HG03159 (cell line): ENCODE data around the gene LRRC45.

ENCODE experiments used
- ATAC-seq: cut with Tn5 transposase; IDR thresholded peaks from one replicate; pipeline ENCODE4 v1.9.1; 2021; ENCODE audit warnings: mild to moderate bottlenecking, moderate library complexity; ENCODE audit not compliant: unreplicated experiment

LRRC45 gene

DNA sequence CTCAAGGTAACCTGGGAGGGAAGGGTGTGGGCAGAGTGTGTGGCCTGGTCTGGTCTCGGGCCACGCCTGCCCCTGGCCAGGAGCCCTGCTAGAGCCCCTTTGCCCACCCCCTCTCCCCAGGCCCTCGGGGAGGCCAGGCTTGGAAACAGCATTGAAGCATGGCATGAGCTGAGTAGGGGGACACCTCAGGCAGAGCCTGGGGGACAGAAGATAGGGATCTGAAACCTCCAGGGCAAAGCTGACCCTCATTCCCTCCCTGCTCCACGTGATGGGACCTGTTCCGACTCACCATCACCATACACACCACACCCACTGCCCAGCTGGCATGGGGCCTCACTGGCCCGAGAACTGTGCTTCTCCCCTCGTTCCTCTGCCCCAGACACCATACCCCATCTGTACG lies 26.0 kb downstream of the LRRC45 start:
- no peak for ATAC-seq

DNA sequence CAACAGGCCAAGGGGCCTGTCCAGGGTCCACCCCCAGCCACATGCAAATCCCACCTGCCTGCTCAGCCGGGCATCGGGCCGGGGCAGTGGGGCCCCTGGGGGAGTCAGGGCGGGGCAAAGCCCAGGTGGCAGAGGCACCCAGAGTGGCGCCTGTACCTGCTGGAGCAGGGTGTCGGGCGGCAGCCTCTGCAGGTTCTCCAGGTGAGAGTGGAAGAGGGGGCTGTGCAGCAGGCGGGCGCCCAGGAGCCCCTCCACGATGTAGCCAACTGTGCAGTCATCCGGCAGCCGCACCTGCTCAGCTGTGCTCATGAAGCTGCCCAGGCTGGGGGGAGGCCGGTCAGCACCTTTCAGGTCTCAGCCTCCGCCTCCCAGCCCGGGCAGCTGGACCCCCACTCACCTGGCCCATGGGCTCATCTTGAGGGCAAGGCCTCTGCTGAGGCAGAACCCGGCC lies 26.4 kb downstream of the LRRC45 start:
- no peak for ATAC-seq

DNA sequence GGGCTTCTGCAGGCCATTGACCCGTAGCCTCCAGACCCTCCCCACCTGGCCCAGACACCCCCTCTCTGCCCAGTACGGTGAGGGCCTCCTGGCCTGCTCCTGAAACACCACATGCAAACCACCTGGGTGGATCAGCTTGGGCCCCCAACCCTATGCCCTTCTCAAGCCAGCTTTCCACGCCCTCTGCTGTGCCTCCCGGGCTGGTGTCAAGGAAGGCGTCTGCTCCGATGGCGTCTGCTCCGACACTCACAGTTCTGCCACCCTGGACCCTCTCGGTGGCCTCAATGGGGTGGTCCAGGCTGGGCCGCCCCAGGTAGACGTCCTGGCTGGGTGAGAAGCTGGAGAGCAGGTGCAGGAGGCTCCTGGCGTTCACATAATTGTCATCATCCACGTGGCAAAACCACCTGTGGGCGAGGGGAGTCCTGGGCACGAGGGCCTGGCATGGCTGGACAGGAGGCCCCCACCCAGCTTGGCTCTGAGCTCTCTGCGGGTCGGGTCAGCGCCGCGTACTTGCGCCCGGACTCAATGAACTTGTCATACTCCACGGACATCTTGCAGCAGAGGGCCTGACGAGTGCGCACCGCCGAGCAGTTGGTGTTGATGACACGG lies 27.2 kb downstream of the LRRC45 start:
- no peak for ATAC-seq

DNA sequence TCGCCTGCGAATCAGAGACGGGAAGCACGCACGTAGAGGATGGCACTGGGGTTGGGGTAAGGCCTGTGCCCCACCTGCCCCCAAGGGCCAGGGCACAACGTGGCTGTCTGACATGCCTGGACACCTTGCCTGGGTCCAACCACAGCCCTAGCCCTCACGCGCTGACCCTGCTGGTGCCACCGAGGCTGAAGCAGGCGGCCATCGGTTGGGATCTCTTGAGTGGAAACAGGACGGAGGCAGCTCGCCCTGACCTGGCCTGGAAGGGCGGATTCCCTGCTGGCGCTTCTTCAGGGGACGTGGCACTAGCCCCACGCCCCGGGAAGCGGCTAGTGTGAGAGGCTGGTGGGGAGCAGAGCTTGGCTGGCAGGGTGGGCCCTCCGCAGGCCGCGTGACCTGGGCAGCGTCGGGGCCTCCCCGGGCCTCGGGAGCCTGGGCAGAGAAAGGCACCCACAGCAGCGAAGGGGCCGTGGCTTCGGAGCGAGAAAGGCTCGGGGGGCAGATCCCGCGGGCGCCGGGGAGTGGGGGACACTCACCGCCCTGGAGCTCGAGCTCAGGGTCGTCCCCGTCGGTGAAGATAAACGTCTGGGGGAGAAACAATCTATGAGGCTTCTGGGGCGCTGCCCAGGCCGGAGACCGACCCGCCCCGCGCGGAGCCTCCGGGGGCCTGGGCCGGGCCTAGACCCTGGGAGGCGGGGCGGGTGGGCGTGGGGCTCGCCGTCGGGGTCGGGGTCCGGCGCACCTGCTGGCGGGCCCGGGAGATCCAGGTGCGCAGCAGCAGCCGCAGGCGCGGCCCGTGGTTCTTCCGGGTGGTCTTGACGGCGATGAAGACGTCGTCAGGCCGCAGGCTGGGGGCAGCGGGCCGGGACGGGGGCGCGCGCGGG lies 27.9 kb downstream of the LRRC45 start:
- no peak for ATAC-seq

DNA sequence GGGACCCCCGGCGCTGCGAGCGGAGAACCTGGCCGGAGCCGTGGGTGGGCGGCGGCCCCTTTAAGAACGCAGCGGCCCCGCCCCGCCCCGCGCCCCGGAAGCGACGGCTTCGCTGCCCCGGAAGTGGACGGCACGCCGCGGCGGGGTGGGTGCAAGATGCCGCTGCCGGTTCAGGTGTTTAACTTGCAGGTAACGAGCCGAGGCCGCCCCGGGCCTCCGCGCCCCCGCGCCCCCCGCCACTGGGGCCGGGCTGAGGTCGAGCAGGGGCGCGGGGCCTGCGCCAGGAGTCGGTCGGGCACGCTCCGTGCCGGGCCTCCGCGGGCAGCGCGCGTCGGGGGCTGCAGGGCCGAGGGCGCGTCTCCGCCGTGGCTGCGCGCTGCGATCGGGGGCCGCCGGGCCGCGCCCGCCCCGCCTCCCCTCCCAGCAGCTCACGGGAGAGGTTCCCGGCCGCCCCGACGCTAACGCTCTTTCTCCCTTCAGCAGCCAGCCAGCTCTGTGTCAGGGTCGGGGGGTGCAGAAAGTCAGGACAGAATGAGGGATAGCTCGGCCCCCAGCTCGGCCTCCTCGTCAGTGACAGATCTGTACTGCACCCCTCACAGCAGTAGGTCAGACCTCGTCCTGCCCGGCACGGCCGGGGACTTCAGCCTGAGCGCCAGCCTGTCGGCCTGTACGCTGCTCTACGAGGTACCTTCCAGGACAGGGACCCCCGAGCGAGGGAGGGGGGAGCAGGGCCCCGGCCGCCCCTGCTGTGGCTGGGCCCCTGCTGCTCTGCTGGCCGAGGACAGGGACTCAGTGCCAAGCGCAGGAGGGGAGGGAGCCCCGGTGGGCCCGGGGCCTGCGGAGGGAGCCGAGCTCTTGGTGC lies 28.9 kb downstream of the LRRC45 start, which contains the start of the genes GPS1 and RFNG:
GPS1 (plus strand) TSS at position 123 of the 862 bp plus-strand sequence; CDS start at position 157, 34 bp downstream.
RFNG (minus strand) TSS at position 36 of the 862 bp plus-strand sequence. CDS start 45 bp downstream, outside the sequence.
- ATAC-seq = peak; percentile 60

DNA sequence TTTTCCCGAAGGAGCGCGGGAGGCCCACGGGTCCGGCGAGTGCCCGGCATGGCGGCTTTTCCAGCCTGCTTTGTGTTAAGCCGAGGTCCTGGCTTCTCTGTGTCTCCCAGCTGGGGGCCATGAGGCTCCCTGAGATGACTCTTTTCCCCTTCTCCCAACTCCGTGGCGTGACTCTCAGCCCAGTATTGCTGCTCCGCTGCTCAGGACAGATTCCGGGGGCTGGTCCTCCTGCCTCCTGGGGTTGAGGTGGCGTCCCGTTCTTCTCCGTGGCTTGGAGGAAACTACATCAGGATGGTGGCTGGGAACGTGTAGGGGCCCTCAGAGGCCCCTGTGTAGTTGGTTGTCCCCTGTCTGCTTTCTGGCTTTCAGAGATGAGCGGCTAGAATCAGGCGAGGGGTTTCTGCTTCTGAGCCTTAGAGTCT lies 29.5 kb downstream of the LRRC45 start:
- no peak for ATAC-seq

DNA sequence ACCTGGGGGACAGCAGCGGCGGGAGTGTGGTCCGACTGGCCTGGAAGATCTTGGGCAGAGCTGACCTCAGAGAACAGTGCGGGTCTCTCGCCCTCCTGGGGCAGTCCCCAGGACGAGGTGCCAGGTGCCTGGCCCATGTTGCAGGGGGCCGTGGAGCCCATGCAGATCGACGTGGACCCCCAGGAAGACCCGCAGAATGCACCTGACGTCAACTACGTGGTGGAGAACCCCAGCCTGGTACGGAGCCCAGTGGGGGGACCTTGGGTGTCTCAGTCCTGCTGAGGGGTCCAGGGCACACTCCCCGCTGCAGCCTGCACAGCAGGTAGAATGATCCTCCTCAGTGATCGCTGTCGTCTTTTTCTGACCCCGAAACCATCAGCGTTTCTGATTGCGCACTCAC lies 30.0 kb downstream of the LRRC45 start:
- no peak for ATAC-seq

DNA sequence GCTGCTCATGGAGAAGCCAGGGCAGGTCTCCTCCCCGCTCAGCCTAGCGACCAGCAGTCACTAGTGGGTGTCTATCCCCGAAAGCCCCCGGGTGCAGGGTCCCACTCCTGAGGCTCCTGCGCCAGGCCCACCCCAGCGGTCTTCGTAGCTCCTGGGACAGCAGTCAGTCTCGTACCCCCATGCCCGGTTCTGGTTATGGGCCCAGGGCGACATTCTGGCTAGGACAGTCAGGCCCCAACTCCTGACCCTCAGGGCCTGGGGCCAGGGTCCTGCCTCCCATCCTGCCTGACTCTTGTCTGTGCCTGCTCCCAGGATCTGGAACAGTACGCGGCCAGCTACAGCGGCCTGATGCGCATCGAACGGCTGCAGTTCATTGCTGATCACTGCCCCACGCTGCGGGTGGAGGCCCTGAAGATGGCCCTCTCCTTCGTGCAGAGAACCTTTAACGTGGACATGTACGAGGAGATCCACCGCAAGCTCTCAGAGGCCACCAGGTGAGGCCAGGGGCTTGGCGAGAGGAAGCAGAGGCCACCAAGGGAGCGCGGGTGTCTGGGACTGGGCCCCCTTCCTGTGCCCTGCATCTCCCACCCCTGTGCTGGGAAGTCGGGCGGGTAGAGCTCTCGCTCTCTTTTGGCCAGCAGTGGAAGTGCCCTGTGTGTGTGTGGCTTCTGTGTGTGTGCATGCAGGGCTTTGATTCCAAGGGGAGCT lies 30.6 kb downstream of the LRRC45 start:
- ATAC-seq = no peak

DNA sequence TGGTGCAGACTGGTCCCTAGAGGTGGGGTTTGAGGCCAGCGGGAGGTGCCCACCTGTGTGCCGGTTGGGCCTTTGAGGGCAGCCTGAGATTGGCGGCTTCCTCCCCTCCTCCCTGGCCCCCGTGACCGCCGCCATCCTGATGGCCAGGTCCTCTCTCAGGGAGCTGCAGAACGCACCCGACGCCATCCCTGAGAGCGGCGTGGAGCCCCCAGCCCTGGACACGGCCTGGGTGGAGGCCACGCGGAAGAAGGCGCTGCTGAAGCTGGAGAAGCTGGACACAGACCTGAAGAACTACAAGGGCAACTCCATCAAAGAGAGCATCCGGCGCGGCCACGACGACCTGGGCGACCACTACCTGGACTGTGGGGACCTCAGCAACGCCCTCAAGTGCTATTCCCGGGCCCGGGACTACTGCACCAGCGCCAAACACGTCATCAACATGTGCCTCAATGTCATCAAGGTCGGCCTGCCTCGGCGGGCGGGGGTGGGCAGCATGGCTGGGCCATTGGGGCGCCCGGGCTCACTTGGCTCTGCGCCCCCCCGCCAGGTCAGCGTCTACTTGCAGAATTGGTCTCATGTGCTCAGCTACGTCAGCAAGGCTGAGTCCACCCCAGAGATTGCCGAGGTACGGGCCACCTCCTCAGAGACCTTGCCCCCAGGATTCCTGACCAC lies 31.4 kb downstream of the LRRC45 start:
- ATAC-seq = no peak

DNA sequence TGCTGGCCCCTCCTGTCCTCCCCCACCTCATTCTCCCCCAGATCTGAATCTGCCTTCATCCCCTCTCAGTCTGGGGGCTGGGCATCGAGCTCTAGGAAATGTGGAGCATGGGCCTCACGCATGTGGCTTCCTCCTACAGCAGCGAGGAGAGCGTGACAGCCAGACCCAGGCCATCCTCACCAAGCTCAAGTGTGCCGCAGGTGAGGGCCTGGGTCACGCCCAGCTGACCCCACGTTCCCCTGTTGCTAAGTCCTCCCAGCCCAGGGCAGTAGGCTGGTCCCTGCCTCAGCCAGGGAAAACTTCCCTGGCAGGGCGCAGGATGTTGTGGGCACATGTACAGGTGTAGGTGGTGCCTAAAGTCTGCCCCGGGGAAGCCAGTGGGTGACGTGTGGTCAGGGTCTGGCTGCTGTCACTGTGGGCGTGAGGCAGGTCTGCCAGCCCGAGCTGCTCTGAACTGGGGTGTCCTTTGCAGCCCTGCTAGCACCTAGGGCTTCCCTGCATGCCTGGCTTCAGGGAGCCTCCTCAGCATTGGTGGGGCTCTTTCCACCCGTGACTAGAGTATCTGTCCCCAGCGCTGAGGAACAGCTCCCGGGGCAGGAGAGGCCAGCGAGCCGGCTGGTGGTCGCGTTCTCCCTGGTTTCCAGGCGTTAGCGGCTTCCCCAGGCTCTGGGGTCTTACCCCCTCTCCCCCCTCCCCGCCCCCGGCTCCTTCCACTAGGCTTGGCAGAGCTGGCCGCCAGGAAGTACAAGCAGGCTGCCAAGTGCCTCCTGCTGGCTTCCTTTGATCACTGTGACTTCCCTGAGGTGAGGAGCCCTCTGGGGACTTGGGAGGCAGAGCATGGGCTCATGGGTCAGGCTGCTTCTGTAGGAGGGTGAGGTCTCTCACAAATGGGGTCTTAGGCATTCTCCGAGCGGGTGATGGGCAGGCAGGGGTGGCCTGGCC lies 32.2 kb downstream of the LRRC45 start:
- no peak for ATAC-seq

DNA sequence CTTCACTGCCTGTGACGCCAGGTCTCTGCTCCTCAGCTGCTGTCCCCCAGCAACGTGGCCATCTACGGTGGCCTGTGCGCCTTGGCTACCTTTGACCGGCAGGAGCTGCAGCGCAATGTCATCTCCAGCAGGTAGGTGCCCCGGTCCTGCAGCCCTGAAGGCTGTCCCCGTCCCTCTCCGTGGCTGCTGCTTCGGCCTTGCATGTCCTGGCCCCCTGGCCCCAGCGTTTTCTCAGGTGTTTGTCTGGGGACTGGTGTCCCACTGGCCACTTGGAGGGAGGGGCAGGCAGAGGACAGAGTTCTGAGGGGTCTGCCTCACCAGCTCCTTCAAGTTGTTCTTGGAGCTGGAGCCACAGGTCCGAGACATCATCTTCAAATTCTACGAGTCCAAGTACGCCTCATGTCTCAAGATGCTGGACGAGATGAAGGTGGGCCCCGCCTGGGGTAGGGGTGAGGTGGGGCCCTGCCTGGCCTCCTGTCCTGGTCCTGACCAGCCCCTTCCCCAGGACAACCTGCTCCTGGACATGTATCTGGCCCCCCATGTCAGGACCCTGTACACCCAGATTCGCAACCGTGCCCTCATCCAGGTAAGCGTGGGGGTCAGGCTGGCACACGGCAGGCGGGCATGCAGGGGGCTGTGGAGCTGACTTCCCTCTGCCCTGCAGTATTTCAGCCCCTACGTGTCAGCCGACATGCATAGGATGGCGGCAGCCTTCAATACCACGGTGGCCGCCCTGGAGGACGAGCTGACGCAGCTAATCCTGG lies 33.0 kb downstream of the LRRC45 start:
- no peak for ATAC-seq

DNA sequence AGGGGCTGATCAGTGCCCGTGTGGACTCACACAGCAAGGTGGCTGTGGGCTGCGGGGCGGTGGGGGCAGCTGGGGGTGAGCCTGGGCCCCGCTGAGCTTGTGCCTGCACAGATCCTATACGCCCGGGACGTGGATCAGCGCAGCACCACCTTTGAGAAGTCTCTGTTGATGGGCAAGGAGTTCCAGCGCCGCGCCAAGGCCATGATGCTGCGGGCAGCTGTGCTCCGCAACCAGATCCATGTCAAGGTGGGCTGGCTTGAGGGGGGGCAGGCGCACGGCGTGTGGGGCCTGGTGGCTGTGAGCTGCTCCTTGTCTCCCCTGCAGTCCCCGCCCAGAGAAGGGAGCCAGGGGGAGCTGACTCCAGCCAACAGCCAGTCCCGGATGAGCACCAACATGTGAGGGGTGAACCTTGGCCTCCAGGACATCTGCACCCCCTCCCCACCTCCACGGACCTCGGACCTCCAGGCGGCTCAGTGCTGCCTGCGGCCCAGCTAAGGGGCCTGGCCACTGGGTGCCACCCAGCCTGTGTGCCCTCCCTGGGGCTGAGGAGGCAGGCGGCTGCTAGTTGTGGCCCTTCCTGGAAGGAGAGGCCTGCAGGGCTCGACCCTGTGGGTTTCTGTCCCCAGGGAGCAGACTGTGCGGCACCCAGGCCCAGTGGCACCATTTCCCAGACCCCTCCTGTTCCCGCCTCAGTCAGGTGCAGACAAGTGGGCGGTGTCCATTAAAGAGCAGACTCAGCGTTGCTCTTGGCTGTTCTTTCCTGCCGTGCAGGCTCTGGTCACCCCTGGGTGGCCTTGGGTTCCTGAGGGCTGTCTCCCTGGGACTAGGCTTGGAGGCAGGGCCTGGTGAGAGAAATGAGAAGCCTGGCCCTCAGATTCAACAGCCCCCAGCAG lies 33.9 kb downstream of the LRRC45 start:
- no peak for ATAC-seq

DNA sequence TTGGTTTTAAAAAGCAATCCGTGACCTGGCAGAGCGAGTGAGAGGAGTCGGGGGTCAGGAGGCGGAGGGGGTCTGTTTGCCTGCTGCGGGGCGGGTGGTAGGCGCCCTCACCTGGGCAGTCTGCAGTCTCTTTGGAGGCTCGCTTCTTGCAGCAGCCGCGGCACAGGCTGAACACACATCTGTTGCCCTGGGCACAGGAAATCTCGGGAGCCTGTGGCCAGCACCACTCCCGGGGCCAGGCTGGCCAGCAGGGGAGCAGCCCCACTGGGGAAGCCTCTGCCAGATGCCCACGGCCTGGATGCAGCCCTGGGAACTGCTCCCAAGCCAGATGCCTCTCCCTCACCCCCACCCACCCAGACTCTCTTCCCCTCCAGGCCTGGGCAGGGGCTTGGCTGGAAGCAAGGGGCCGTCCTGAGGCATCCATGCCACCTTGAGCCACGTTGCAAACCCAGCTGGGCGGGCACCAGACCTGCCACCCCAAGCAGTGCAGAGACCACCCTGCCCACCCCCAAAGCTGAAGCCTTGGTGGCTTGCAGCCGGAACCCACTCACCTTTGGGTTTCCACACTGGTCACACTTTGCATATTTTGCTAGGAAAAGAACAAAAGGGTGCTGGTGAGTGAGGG lies 35.2 kb downstream of the LRRC45 start:
- no peak for ATAC-seq

DNA sequence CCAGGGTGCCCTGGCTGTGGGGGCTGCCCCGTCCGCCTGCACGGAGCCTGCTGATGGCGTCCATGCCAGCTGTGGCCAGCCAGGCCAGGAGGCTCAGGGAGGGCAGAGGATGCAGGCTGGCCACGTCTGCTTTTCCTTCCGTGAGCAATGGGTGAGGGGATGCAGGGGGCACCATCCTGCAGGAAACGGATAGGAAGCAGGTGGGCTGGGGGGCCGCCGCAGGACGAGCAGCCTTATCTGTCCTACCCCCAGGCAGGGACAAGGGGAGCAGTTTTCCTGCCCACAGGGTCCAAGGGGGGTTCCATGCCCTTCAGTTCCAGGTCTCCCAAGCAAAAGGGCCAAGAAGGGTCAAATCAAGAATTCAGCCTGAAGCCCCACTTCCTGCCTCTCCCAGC lies 35.7 kb downstream of the LRRC45 start:
- no peak for ATAC-seq

DNA sequence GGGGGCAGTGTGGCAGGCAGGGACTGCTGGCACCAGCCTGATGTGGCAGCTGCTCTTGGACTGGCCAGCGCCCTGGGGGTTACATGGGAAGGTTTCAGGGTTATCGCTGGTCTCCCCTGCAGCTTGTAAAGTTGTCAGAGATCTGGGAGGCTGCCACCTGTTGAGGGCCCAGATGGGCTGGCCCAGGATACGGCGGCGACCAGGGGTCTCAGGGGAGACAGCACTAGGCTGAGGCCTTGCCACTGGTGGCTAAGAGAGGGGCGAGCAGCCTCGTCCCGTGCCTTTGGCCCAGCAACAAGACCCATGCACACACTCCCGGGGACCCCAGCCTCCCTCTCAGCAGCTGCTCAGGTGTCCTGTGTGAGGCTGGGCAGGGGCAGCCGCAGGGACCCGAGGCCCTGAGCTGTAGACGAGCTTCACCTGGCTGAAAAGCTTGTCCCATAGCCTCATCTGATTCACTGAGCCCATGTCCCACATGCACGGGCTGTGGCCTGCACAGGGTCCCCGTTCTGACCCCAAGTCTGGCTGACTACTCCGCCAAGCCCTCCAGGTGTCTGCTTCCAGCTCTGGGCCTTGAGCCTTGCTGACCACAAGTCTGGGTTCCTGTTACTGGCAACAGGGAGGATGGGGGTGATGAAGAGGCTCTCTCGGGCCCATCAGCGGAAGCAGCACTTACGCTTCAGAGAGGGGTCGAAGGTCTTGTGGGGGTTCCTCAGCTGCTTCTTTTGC lies 36.3 kb downstream of the LRRC45 start:
- ATAC-seq = no peak

DNA sequence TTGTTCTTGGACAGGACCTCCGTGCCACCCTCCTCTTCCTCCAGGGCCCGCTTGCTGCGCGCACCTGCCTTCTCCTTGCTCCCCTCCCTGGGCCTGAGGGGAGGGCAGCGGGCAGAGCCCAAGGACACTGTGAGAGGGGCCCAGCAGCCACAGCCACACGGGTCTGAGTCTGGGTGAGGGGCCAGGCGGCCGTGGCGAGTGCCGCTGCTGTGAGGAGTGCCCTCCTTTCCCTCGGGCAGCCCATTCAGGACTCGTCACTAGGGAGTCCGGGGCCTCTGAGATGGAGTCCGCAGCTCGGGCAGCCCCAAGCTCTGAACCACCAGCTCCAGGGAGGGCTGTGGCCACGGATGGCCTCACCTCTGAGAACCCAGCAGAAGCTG lies 36.9 kb downstream of the LRRC45 start:
- ATAC-seq = no peak
